Liver (tissue), 9 donors: ENCODE data around the gene MBOAT1. TPM values are rescaled to one million over a fixed set of nuclear protein-coding genes. Genes with fewer than 3 reads are reported as not detected.

Experiments used
- DNase-seq: peaks from one replicate; pipeline ENCODE4 v3.0.0-alpha.2; 2017; ENCODE audit warnings: low spot score
- H3K27ac ChIP-seq, 2 donors: one replicate each; pipeline ENCODE4 v1.7.0; 2013; ENCODE audit warnings: inconsistent platforms in 2 of 2, low read length in 2 of 2, control low read depth in 1 of 2, low read depth in 1 of 2, mild to moderate bottlenecking in 1 of 2
- H3K27me3 ChIP-seq, 4 donors: one replicate each; pipeline versions ENCODE4 v1.6.1 to v1.7.0; 2013; ENCODE audit warnings: low read length in 3 of 4, inconsistent platforms in 1 of 4, mild to moderate bottlenecking in 1 of 4, moderate library complexity in 1 of 4; ENCODE audit not compliant: control insufficient read depth in 4 of 4, insufficient read depth in 4 of 4
- H3K36me3 ChIP-seq, 4 donors: one replicate each; pipeline versions ENCODE4 v1.6.1 to v1.7.0; 2013; ENCODE audit warnings: low read length in 3 of 4, mild to moderate bottlenecking in 3 of 4, low read depth in 1 of 4, moderate library complexity in 1 of 4; ENCODE audit not compliant: control insufficient read depth in 4 of 4, insufficient read depth in 3 of 4
- H3K4me1 ChIP-seq, 4 donors: one replicate each; pipeline versions ENCODE4 v1.6.1 to v1.7.0; 2013; ENCODE audit warnings: low read length in 3 of 4, mild to moderate bottlenecking in 3 of 4, moderate library complexity in 1 of 4; ENCODE audit not compliant: control insufficient read depth in 4 of 4, insufficient read depth in 4 of 4
- H3K4me3 ChIP-seq, 3 donors: one replicate each; pipeline versions ENCODE4 v1.6.1 to v1.7.0; 2013; ENCODE audit warnings: low read length in 3 of 3, control low read depth in 1 of 3, low read depth in 1 of 3, mild to moderate bottlenecking in 1 of 3
- H3K9ac ChIP-seq, 2 donors: one replicate each; pipeline ENCODE4 v1.7.0; 2013; ENCODE audit warnings: low read length in 2 of 2, mild to moderate bottlenecking in 2 of 2, moderate library complexity in 2 of 2, control low read depth in 1 of 2, low read depth in 1 of 2
- H3K9me3 ChIP-seq, 4 donors: one replicate each; pipeline versions ENCODE4 v1.6.1 to v1.7.0; 2013; ENCODE audit warnings: low read length in 3 of 4; ENCODE audit not compliant: control insufficient read depth in 4 of 4
- ATF3 ChIP-seq: IDR thresholded peaks from 2 replicates; pipeline ENCODE4 v1.6.1; 2016; ENCODE audit warnings: antibody characterized with exemption
- CTCF ChIP-seq: fragments of 150-350 bp; IDR thresholded peaks from 2 replicates; pipeline ENCODE4 v1.5.1; 2017; ENCODE audit warnings: improper control_type of control experiment, low read depth, low read length; ENCODE audit not compliant: missing input control
- EGR1 ChIP-seq, 2 donors: IDR thresholded peaks; 2 replicates each; pipeline ENCODE4 v1.6.1; 2016 to 2018; ENCODE audit warnings: antibody characterized with exemption in 2 of 2, low read depth in 2 of 2
- FOXA1 ChIP-seq: IDR thresholded peaks from 2 replicates; pipeline ENCODE4 v1.6.1; 2016; ENCODE audit warnings: antibody characterized with exemption
- FOXA2 ChIP-seq: IDR thresholded peaks from 2 replicates; pipeline ENCODE4 v1.6.1; 2016; ENCODE audit warnings: antibody characterized with exemption
- GABPA ChIP-seq, 2 donors: IDR thresholded peaks in 1 of 2; conservative IDR thresholded peaks in 1 of 2; 2 replicates each; pipeline ENCODE4 v1.6.1; 2016; ENCODE audit warnings: antibody characterized with exemption in 2 of 2, mild to moderate bottlenecking in 1 of 2, moderate library complexity in 1 of 2
- HNF4A ChIP-seq, 2 donors: conservative IDR thresholded peaks; 2 replicates each; pipeline ENCODE4 v1.6.1; 2016; ENCODE audit warnings: antibody characterized with exemption in 2 of 2, mild to moderate bottlenecking in 2 of 2
- HNF4G ChIP-seq: IDR thresholded peaks from 2 replicates; pipeline ENCODE4 v1.6.1; 2016; ENCODE audit warnings: antibody characterized with exemption
- JUND ChIP-seq, 2 donors: IDR thresholded peaks; 2 replicates each; pipeline ENCODE4 v1.6.1; 2016; ENCODE audit warnings: antibody characterized with exemption in 2 of 2
- MAX ChIP-seq: IDR thresholded peaks from 2 replicates; pipeline ENCODE4 v1.6.1; 2016; ENCODE audit warnings: antibody characterized with exemption
- NR2F2 ChIP-seq: IDR thresholded peaks from 2 replicates; pipeline ENCODE4 v1.6.1; 2016; ENCODE audit warnings: antibody characterized with exemption
- RAD21 ChIP-seq, 2 donors: IDR thresholded peaks; 2 replicates each; pipeline ENCODE4 v1.6.1; 2016; ENCODE audit warnings: antibody characterized with exemption in 2 of 2, mild to moderate bottlenecking in 2 of 2
- REST ChIP-seq: IDR thresholded peaks from 2 replicates; pipeline ENCODE4 v1.6.1; 2016; ENCODE audit warnings: antibody characterized with exemption, mild to moderate bottlenecking
- RXRA ChIP-seq, 2 donors: IDR thresholded peaks; 2 replicates each; pipeline ENCODE4 v1.6.1; 2017 to 2018; ENCODE audit warnings: antibody characterized with exemption in 2 of 2, mild to moderate bottlenecking in 1 of 2
- SP1 ChIP-seq: IDR thresholded peaks from 2 replicates; pipeline ENCODE4 v1.6.1; 2018; ENCODE audit warnings: antibody characterized with exemption, mild to moderate bottlenecking
- TAF1 ChIP-seq: conservative IDR thresholded peaks from 2 replicates; pipeline ENCODE4 v1.6.1; 2016; ENCODE audit warnings: antibody characterized with exemption, mild to moderate bottlenecking
- YY1 ChIP-seq: IDR thresholded peaks from 2 replicates; pipeline ENCODE4 v1.6.1; 2016; ENCODE audit warnings: antibody characterized with exemption, mild to moderate bottlenecking
- ZBTB33 ChIP-seq: IDR thresholded peaks from 2 replicates; pipeline ENCODE4 v1.6.1; 2016; ENCODE audit warnings: antibody characterized with exemption
- WGBS: extraction: QIAGEN DNeasy Blood & Tissue Kit; methylation state at CpG from one replicate; pipeline ENCODE4 v1.1.7; 2013; 5-methylcytosine and 5-hydroxymethylcytosine counted together
- polyA plus RNA-seq, 2 donors: library from polyadenylated mRNA; stranded (reverse) in 1 of 2; unstranded in 1 of 2; fragments of 200-250 nt in 1 of 2; fragments of >200 nt in 1 of 2; fragmentation: Nextera tagmentation in 1 of 2; extraction: Ambion mirVana in 1 of 2; gene quantifications; one replicate each; pipeline versions ENCODE4 v1.2.1 to v1.2.3, GENCODE V29; 2013 to 2015
- total RNA-seq, 2 donors: library from RNA; depleted of rRNA; stranded (reverse); fragments of >200 nt; gene quantifications; one replicate each; pipeline ENCODE4 v1.2.3, GENCODE V29; 2014
- donor health status: healthy.
- donor health status: healthy.
- donor health status: healthy.
- donor health status: healthy.
- donor health status: healthy.

The MBOAT1 gene
- total and polyA plus RNA-seq, 4 donors = 1.2 to 9.3 (median 3.3) TPM

- Histone ChIP-seq H3K36me3 (peaks cover 0 to 2% (median 0%) of the 10 kb centered on the region in 4 donors), H3K4me1 (peaks cover 0 to 12% (median 5%) of the 10 kb centered on the region in 4 donors), H3K9ac (no peak overlapping the region), H3K27ac (peak overlapping the region; percentile 67 to 74), H3K9me3 (no peaks in the 10 kb centered on the region), H3K4me3 (no peak overlapping the region), H3K27me3 (no peaks in the 10 kb centered on the region)
- DNase-seq = no peak
- WGBS = 60% methylated on average over 7 of the region's 7 CpGs
- TF ChIP-seq NR2F2 = no peak
- TF ChIP-seq FOXA1 = peak; percentile 49
- TF ChIP-seq JUND (IDR thresholded peaks at IDR 0.05) = peak in 1 of 2 donors; percentile 36
- no peak for TF ChIP-seq RAD21 (IDR thresholded peaks at IDR 0.05)
- no peak for TF ChIP-seq CTCF
- TF ChIP-seq MAX = peak; percentile 10
- no peak for TF ChIP-seq HNF4G
- TF ChIP-seq HNF4A (conservative IDR thresholded peaks at IDR 0.05) = peak; percentile 59 to 68
- peak; percentile 47 for TF ChIP-seq YY1
- no peak for TF ChIP-seq EGR1 (IDR thresholded peaks at IDR 0.05; ENCODE audit: low read depth in 2 of 2)
- peak; percentile 19 for TF ChIP-seq REST
- peak; percentile 72 for TF ChIP-seq SP1
- no peak for TF ChIP-seq GABPA (IDR thresholded peaks at IDR 0.05 in 1 of 2, conservative IDR thresholded peaks at IDR 0.05 in 1 of 2)
- TF ChIP-seq RXRA (IDR thresholded peaks at IDR 0.05) = peak; percentile 41 to 47
- TF ChIP-seq TAF1 = peak; percentile 17
- TF ChIP-seq ZBTB33 = peak; percentile 29
- TF ChIP-seq FOXA2 = peak; percentile 60
- TF ChIP-seq ATF3 = no peak
Measured at GRCh38 chr6:20129290-20130088, 82.8 kb downstream of the MBOAT1 start.
